KMS-11 (cell line): ENCODE measurements around the gene PPT1.

ENCODE experiments used
- H2AFZ ChIP-seq: fragments of 200-600 bp; sonication (generic); 2 replicates; pipeline ENCODE4 v1.6.1; 2016; ENCODE audit warnings: antibody characterized with exemption, mixed run types, low read depth
- H3K27ac ChIP-seq: fragments of 200-600 bp; sonication (generic); 2 replicates; pipeline ENCODE4 v1.6.1; 2016; ENCODE audit warnings: mild to moderate bottlenecking, mixed run types
- H3K27me3 ChIP-seq: fragments of 200-600 bp; sonication (generic); 2 replicates; pipeline ENCODE4 v1.6.1; 2017; ENCODE audit warnings: mild to moderate bottlenecking, low read depth, mixed run types, moderate library complexity; ENCODE audit not compliant: insufficient read depth
- H3K36me3 ChIP-seq: fragments of 200-600 bp; sonication (generic); 2 replicates; pipeline ENCODE4 v1.6.1; 2017; ENCODE audit warnings: mild to moderate bottlenecking, mixed run types; ENCODE audit not compliant: insufficient read depth
- H3K4me1 ChIP-seq: fragments of 200-600 bp; sonication (generic); 2 replicates; pipeline ENCODE4 v1.6.1; 2016; ENCODE audit warnings: mild to moderate bottlenecking, low read depth, mixed run types; ENCODE audit not compliant: poor library complexity, severe bottlenecking
- H3K4me2 ChIP-seq: fragments of 200-600 bp; sonication (generic); 2 replicates; pipeline ENCODE4 v1.7.0; 2016; ENCODE audit warnings: mild to moderate bottlenecking, mixed run types
- H3K4me3 ChIP-seq: fragments of 200-600 bp; sonication (generic); IDR thresholded peaks from 2 replicates; pipeline ENCODE4 v1.6.1; 2017; ENCODE audit warnings: low read depth, low read length, mixed read lengths; ENCODE audit not compliant: insufficient read depth
- H3K79me2 ChIP-seq: fragments of 200-600 bp; sonication (generic); 2 replicates; pipeline ENCODE4 v1.6.1; 2016; ENCODE audit warnings: low read depth, mixed run types; ENCODE audit not compliant: insufficient read depth
- H3K9ac ChIP-seq: fragments of 200-600 bp; sonication (generic); 2 replicates; pipeline ENCODE4 v1.6.1; 2016; ENCODE audit warnings: mild to moderate bottlenecking, mixed run types
- H4K20me1 ChIP-seq: fragments of 200-600 bp; sonication (generic); 2 replicates; pipeline ENCODE4 v1.6.1; 2016; ENCODE audit warnings: mild to moderate bottlenecking, mixed run types; ENCODE audit not compliant: insufficient read depth
- CTCF ChIP-seq: fragments of 200-600 bp; sonication (generic); conservative IDR thresholded peaks from 2 replicates; pipeline ENCODE4 v1.6.1; 2017; ENCODE audit warnings: low read depth, mild to moderate bottlenecking, antibody characterized with exemption, low read length, moderate library complexity, mixed read lengths

The PPT1 gene

GRCh38 chr1:40140211-40140973 is 43.3 kb upstream of the PPT1 start:
- Histone ChIP-seq H3K4me2 (no peak overlapping the region), H3K4me1 (no peaks in the 10 kb centered on the region), H3K9ac (no peak overlapping the region), H3K4me3 (no peak overlapping the region), H3K79me2 (no peaks in the 10 kb centered on the region), H3K27me3 (no peaks in the 10 kb centered on the region), H3K27ac (no peak overlapping the region), H4K20me1 (no peaks in the 10 kb centered on the region), H2AFZ (no peak overlapping the region), H3K36me3 (no peaks in the 10 kb centered on the region)
- no peak for TF ChIP-seq CTCF

GRCh38 chr1:40133839-40134238 is 36.8 kb upstream of the PPT1 start:
- H3K4me1 ChIP-seq = no peaks in the 10 kb centered on the region
- H3K79me2 ChIP-seq = no peaks in the 10 kb centered on the region
- no peaks in the 10 kb centered on the region for H3K36me3 ChIP-seq
- H3K4me3 ChIP-seq = no peak overlapping the region
- H3K27ac ChIP-seq = no peak overlapping the region
- no peak overlapping the region for H3K9ac ChIP-seq
- H2AFZ ChIP-seq = no peak overlapping the region
- H4K20me1 ChIP-seq = no peaks in the 10 kb centered on the region
- no peak overlapping the region for H3K4me2 ChIP-seq
- no peaks in the 10 kb centered on the region for H3K27me3 ChIP-seq
- TF ChIP-seq CTCF = no peak

- Histone ChIP-seq H3K4me3 (no peak overlapping the region), H3K27ac (no peak overlapping the region), H2AFZ (no peak overlapping the region), H3K36me3 (no peaks in the 10 kb centered on the region), H3K9ac (no peak overlapping the region), H3K4me2 (no peak overlapping the region), H3K27me3 (no peaks in the 10 kb centered on the region), H3K4me1 (no peaks in the 10 kb centered on the region), H4K20me1 (no peaks in the 10 kb centered on the region), H3K79me2 (no peaks in the 10 kb centered on the region)
- no peak for TF ChIP-seq CTCF
These were observed 36.2 kb upstream of the PPT1 start for GRCh38 chr1:40133312-40133665.

GRCh38 chr1:40132383-40133311 is 35.6 kb upstream of the PPT1 start:
- H3K36me3 ChIP-seq = no peaks in the 10 kb centered on the region
- no peak overlapping the region for H3K9ac ChIP-seq
- H4K20me1 ChIP-seq = no peaks in the 10 kb centered on the region
- H3K27ac ChIP-seq = no peak overlapping the region
- H3K4me3 ChIP-seq = no peak overlapping the region
- TF ChIP-seq CTCF = no peak
- H3K27me3 ChIP-seq = no peaks in the 10 kb centered on the region
- no peaks in the 10 kb centered on the region for H3K4me1 ChIP-seq
- H3K4me2 ChIP-seq = no peak overlapping the region
- no peak overlapping the region for H2AFZ ChIP-seq
- no peaks in the 10 kb centered on the region for H3K79me2 ChIP-seq
